ENCODE data around the gene C2orf76.

Gene C2orf76

GRCh38 chr2:119317554-119317953 lies 49.1 kb downstream of the C2orf76 start:
- Histone ChIP-seq H3K27ac (ENCODE audit: low read depth, low read length, poor library complexity, severe bottlenecking) (no peak overlapping the region), H3F3A (ENCODE audit: insufficient read depth, low read length) (no peaks in the 10 kb centered on the region), H3K9me2 (ENCODE audit: low read depth, low read length) (no peaks in the 10 kb centered on the region), H3K36me3 (ENCODE audit: insufficient read depth, low read length) (no peaks in the 10 kb centered on the region), H2AFZ (ENCODE audit: low read length) (no peak overlapping the region), H3K79me2 (ENCODE audit: insufficient read depth, low read length) (no peaks in the 10 kb centered on the region), H3K9ac (ENCODE audit: low read length) (no peak overlapping the region), H3K4me1 (ENCODE audit: insufficient read depth, low read length, severe bottlenecking) (no peaks in the 10 kb centered on the region), H4K20me1 (ENCODE audit: insufficient read depth, low read length) (no peaks in the 10 kb centered on the region), H3K9me3 (ENCODE audit: low read length) (no peaks in the 10 kb centered on the region), H3K27me3 (ENCODE audit: insufficient read depth, low read length) (no peaks in the 10 kb centered on the region; the same call in 1 of the 2 replicates), H3K4me3 (ENCODE audit: low read depth, low read length, poor library complexity, severe bottlenecking) (no peak overlapping the region), H3K4me2 (ENCODE audit: low read length) (no peak overlapping the region)
- TF ChIP-seq EZH2 (IDR thresholded peaks at IDR 0.05; ENCODE audit: borderline replicate concordance, low read length) (no peak), CTCF (IDR thresholded peaks at IDR 0.05; ENCODE audit: low read length) (no peak)

- no peaks in the 10 kb centered on the region for H3K9me2 ChIP-seq (ENCODE audit: low read depth, low read length)
- no peak overlapping the region for H3K4me3 ChIP-seq (ENCODE audit: low read depth, low read length, poor library complexity, severe bottlenecking)
- H3K4me2 ChIP-seq (ENCODE audit: low read length) = no peak overlapping the region
- no peak overlapping the region for H2AFZ ChIP-seq (ENCODE audit: low read length)
- no peak overlapping the region for H3K9ac ChIP-seq (ENCODE audit: low read length)
- H3K9me3 ChIP-seq (ENCODE audit: low read length) = no peaks in the 10 kb centered on the region
- H4K20me1 ChIP-seq (ENCODE audit: insufficient read depth, low read length) = no peaks in the 10 kb centered on the region
- no peaks in the 10 kb centered on the region; the same call in 1 of the 2 replicates for H3K27me3 ChIP-seq (ENCODE audit: insufficient read depth, low read length)
- no peaks in the 10 kb centered on the region for H3K36me3 ChIP-seq (ENCODE audit: insufficient read depth, low read length)
- H3K27ac ChIP-seq (ENCODE audit: low read depth, low read length, poor library complexity, severe bottlenecking) = no peak overlapping the region
- no peak for TF ChIP-seq EZH2 (IDR thresholded peaks at IDR 0.05; ENCODE audit: borderline replicate concordance, low read length)
- TF ChIP-seq CTCF (IDR thresholded peaks at IDR 0.05; ENCODE audit: low read length) = no peak
- no peaks in the 10 kb centered on the region for H3K79me2 ChIP-seq (ENCODE audit: insufficient read depth, low read length)
- no peaks in the 10 kb centered on the region for H3F3A ChIP-seq (ENCODE audit: insufficient read depth, low read length)
- peaks cover 10% of the 10 kb centered on the region for H3K4me1 ChIP-seq (ENCODE audit: insufficient read depth, low read length, severe bottlenecking)
These were observed 50.6 kb downstream of the C2orf76 start for GRCh38 chr2:119316066-119316465.

GRCh38 chr2:119315241-119315925 lies 51.3 kb downstream of the C2orf76 start:
- H4K20me1 ChIP-seq (ENCODE audit: insufficient read depth, low read length) = no peaks in the 10 kb centered on the region
- no peak overlapping the region for H2AFZ ChIP-seq (ENCODE audit: low read length)
- H3K9me2 ChIP-seq (ENCODE audit: low read depth, low read length) = no peaks in the 10 kb centered on the region
- no peak overlapping the region for H3K27ac ChIP-seq (ENCODE audit: low read depth, low read length, poor library complexity, severe bottlenecking)
- no peaks in the 10 kb centered on the region for H3K36me3 ChIP-seq (ENCODE audit: insufficient read depth, low read length)
- H3K4me3 ChIP-seq (ENCODE audit: low read depth, low read length, poor library complexity, severe bottlenecking) = no peak overlapping the region
- no peaks in the 10 kb centered on the region for H3F3A ChIP-seq (ENCODE audit: insufficient read depth, low read length)
- H3K9me3 ChIP-seq (ENCODE audit: low read length) = no peaks in the 10 kb centered on the region
- H3K4me1 ChIP-seq (ENCODE audit: insufficient read depth, low read length, severe bottlenecking) = peaks cover 14% of the 10 kb centered on the region
- H3K9ac ChIP-seq (ENCODE audit: low read length) = no peak overlapping the region
- H3K4me2 ChIP-seq (ENCODE audit: low read length) = no peak overlapping the region
- no peaks in the 10 kb centered on the region; the same call in 1 of the 2 replicates for H3K27me3 ChIP-seq (ENCODE audit: insufficient read depth, low read length)
- H3K79me2 ChIP-seq (ENCODE audit: insufficient read depth, low read length) = no peaks in the 10 kb centered on the region
- TF ChIP-seq EZH2 (IDR thresholded peaks at IDR 0.05; ENCODE audit: borderline replicate concordance, low read length) (no peak), CTCF (IDR thresholded peaks at IDR 0.05; ENCODE audit: low read length) (no peak)

Measured in OCI-LY1 (cell line).